ENCODE results near the gene SEMA3E.

DNA sequence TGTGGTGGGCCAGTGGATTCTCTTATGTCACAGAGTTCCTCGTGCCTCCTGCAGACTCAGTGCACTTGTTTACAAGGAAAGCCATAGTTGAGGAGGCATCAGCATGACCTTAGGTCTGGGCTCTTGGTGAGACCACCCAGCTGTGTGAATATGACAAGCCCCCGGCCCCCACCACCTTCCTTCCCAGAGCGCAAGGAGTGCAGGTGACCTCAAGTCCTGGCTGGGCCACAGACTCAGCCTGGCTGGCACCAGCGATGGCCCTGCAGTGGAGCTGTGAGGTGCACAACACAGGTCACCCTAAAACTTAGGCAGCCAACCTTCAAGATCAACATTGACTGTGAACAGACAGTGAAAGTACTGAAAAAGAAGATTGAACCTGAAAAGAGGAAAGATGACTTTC lies 14.2 kb upstream of the SEMA3E start:
- TF ChIP-seq TARDBP (IDR thresholded peaks at IDR 0.05; ENCODE audit: borderline replicate concordance) (no peak), CREB1 (IDR thresholded peaks at IDR 0.05; ENCODE audit: low read depth) (no peak), NFYB (IDR thresholded peaks at IDR 0.05; ENCODE audit: insufficient read depth, low read depth, low read length) (no peak), SPI1 (IDR thresholded peaks at IDR 0.05; ENCODE audit: borderline replicate concordance, insufficient read depth, low read depth, low read length) (no peak), BHLHE40 (IDR thresholded peaks at IDR 0.05; ENCODE audit: borderline replicate concordance in 1 of 2, low read depth in 2 of 2, low read length in 1 of 2) (no peak), CBFB (IDR thresholded peaks at IDR 0.05; ENCODE audit: low read depth) (no peak), TAF1 (IDR thresholded peaks at IDR 0.05; ENCODE audit: borderline replicate concordance, low read depth, low read length) (no peak), FOXM1 (IDR thresholded peaks at IDR 0.05; ENCODE audit: low read depth, low read length) (no peak), EZH2 (IDR thresholded peaks at IDR 0.05; ENCODE audit: borderline replicate concordance, control insufficient read depth, low read depth, low read length) (no peak), JUNB (IDR thresholded peaks at IDR 0.05) (no peak), BACH1 (IDR thresholded peaks at IDR 0.05; ENCODE audit: borderline replicate concordance) (no peak)
- TF ChIP-seq, protein P1, sequence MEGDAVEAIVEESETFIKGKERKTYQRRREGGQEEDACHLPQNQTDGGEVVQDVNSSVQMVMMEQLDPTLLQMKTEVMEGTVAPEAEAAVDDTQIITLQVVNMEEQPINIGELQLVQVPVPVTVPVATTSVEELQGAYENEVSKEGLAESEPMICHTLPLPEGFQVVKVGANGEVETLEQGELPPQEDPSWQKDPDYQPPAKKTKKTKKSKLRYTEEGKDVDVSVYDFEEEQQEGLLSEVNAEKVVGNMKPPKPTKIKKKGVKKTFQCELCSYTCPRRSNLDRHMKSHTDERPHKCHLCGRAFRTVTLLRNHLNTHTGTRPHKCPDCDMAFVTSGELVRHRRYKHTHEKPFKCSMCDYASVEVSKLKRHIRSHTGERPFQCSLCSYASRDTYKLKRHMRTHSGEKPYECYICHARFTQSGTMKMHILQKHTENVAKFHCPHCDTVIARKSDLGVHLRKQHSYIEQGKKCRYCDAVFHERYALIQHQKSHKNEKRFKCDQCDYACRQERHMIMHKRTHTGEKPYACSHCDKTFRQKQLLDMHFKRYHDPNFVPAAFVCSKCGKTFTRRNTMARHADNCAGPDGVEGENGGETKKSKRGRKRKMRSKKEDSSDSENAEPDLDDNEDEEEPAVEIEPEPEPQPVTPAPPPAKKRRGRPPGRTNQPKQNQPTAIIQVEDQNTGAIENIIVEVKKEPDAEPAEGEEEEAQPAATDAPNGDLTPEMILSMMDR (IDR thresholded peaks at IDR 0.05 in 2 of 3, conservative IDR thresholded peaks at IDR 0.05 in 1 of 3; ENCODE audit: control insufficient read depth in 2 of 3, extremely low read depth in 1 of 3, insufficient read depth in 1 of 3, low read depth in 3 of 3, low read length in 3 of 3): no peak
- TF ChIP-seq, protein P2, sequence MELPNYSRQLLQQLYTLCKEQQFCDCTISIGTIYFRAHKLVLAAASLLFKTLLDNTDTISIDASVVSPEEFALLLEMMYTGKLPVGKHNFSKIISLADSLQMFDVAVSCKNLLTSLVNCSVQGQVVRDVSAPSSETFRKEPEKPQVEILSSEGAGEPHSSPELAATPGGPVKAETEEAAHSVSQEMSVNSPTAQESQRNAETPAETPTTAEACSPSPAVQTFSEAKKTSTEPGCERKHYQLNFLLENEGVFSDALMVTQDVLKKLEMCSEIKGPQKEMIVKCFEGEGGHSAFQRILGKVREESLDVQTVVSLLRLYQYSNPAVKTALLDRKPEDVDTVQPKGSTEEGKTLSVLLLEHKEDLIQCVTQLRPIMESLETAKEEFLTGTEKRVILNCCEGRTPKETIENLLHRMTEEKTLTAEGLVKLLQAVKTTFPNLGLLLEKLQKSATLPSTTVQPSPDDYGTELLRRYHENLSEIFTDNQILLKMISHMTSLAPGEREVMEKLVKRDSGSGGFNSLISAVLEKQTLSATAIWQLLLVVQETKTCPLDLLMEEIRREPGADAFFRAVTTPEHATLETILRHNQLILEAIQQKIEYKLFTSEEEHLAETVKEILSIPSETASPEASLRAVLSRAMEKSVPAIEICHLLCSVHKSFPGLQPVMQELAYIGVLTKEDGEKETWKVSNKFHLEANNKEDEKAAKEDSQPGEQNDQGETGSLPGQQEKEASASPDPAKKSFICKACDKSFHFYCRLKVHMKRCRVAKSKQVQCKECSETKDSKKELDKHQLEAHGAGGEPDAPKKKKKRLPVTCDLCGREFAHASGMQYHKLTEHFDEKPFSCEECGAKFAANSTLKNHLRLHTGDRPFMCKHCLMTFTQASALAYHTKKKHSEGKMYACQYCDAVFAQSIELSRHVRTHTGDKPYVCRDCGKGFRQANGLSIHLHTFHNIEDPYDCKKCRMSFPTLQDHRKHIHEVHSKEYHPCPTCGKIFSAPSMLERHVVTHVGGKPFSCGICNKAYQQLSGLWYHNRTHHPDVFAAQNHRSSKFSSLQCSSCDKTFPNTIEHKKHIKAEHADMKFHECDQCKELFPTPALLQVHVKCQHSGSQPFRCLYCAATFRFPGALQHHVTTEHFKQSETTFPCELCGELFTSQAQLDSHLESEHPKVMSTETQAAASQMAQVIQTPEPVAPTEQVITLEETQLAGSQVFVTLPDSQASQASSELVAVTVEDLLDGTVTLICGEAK (IDR thresholded peaks at IDR 0.05; ENCODE audit: borderline replicate concordance): no peak
- TF ChIP-seq, protein P3, sequence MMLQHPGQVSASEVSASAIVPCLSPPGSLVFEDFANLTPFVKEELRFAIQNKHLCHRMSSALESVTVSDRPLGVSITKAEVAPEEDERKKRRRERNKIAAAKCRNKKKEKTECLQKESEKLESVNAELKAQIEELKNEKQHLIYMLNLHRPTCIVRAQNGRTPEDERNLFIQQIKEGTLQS (IDR thresholded peaks at IDR 0.05; ENCODE audit: borderline replicate concordance, extremely low read depth, low read depth, low read length): no peak

Data from GM12878 (cell line).